NCI-H146 treated with DMSO at 0.1 percent for 48 hours (cell line): ENCODE measurements around the gene TIGD2.

ENCODE experiments used
- DNase-seq: peaks from one replicate; lab custom pipeline; 2025; ENCODE audit not compliant: unreplicated experiment; lab: John Stamatoyannopoulos, UW

TIGD2 gene

GRCh38 chr4:89161841-89162240, 50.5 kb downstream of the TIGD2 start:
- no peak for DNase-seq

- no peak for DNase-seq
Measured at GRCh38 chr4:89162496-89162895, 51.2 kb downstream of the TIGD2 start.

GRCh38 chr4:89162987-89163386, 51.7 kb downstream of the TIGD2 start:
- DNase-seq: no peak

- no peak for DNase-seq
Measured at GRCh38 chr4:89164400-89164799, 53.1 kb downstream of the TIGD2 start.
